Measurements from ENCODE around the gene VANGL2.

Gene VANGL2

GRCh38 chr1:160406131-160406968 is 6.0 kb downstream of the VANGL2 start:
- DNase-seq = no peak

DNA sequence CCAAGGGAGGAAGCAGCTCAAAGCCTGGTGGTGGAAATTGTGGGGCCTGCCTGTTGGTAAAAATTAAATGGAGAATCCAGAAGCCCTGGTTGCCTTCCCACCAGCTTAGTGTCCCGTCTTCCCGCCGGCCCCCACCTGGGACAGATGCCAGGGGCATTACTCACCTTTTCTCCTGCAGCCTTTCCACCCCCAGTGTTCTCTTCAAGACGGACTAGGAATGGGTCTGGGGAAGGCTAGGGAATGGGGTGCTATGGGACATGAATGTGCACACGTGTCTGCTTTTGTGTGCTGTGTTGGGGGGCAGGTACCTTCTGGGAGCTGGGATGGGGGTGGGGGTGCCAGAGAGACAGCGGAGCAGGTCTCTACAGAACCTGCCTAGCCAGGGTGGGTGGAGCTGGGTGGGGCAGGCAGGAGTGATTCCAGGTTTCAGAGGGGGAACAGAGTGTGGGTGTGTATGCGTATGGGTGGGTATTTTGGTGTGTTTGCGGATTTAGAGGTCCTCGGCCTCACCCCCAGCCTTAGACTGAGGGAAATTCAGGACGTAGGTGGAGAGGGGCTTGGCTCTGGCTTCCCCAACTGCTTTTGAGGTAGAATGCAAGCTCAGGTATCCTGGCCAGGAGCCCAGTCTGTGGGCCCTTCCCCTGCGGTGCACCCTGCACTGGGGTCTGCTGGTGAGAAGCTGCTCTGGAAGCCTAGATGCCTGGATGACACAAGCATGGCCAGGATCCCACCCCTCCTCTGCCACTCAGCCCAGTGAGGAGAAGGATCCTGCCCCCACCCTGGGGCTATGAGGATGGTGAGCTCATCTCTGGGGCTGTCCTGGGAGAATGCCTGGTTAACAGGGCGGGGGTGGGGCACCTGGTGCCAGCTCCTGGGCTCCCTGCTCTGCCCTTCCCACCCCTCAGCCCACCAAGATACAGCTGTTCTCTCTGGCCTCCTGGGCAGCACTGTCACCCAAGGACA is 7.8 kb downstream of the VANGL2 start:
- no peak for DNase-seq

DNA sequence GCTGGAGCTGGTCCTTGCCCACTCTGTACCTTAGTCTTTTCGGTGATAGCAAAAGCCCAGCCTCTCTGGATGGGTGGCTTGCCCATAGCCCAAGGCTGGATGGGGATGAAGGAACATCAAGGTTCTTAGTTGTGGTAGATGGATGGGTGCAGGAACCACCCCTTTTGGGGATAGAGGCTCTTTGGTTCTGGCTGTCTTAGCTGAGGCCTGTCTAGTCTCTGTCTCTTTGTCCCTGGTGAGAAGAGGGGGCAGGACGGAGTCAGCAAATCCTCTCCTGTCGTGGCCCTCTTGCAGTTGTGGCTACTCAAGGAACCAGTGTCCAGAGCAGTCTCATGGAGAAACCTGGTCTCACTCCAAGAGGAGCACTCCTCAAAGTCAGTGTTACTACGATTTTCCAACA is 8.5 kb downstream of the VANGL2 start:
- DNase-seq = no peak

DNA sequence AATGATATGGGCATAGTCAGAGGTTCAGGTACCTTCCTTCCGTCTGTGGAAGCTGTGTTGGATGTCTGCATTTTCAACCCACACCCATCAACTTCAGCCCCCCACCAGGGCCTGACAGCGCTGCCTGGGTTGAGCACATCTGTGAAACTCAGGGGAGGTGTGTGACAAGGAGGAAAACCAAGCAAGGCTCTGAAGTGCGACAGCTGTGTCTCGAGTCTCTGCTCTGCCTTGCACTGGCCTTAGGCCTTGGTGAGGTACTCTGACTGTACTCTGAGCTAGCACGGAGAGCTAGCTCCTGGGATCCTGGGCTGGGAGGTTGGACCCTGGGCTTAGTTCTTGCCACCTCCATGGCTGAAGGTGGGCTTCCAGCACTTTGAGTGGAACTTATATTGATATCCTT is 9.1 kb downstream of the VANGL2 start:
- no peak for DNase-seq

GRCh38 chr1:160410406-160411005 is 10.1 kb downstream of the VANGL2 start:
- DNase-seq = peak; percentile 85

- DNase-seq = peak; percentile 51
Observed at GRCh38 chr1:160411271-160412027, 11.1 kb downstream of the VANGL2 start.

- no peak for DNase-seq
Observed at GRCh38 chr1:160412028-160412362, 11.6 kb downstream of the VANGL2 start.

DNA sequence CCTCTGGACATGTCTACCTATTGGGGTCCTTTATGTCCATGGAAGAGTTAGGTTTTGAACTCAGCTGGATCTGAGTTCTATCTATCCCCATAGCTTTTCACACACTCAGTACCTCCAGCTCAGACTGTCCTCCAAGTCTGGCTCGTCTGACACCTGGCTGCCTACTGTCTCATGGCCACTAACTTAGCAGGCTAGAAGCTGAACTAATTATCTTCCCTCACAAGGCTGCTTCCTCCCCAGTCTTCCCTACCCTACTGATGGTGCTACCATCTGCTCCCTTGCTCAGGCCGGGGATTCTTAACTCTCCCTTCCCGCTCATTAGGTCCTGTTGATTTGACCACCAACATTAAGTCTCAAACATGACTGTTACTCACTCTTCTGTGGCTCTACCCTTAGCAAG is 13.4 kb downstream of the VANGL2 start:
- DNase-seq = no peak

DNA sequence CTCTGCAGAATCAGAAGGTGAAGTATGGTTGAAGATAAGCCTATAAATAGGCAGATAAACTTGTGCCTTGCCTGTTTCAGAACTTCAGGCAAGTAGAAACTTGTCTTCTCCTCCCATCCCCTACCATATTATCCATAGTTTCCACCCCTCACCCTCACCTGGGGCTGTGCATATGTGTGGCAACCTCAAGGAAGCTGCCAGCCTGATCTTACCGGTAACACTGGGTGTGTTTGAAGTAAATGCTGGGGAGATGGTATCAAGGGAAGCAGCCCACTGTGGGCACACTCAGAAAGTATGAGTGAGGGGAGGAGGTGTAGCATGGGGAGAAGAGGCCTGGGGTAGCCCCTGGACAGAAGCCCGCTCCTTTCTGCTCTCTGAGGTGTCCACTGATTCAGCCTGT is 14.5 kb downstream of the VANGL2 start:
- no peak for DNase-seq

DNA sequence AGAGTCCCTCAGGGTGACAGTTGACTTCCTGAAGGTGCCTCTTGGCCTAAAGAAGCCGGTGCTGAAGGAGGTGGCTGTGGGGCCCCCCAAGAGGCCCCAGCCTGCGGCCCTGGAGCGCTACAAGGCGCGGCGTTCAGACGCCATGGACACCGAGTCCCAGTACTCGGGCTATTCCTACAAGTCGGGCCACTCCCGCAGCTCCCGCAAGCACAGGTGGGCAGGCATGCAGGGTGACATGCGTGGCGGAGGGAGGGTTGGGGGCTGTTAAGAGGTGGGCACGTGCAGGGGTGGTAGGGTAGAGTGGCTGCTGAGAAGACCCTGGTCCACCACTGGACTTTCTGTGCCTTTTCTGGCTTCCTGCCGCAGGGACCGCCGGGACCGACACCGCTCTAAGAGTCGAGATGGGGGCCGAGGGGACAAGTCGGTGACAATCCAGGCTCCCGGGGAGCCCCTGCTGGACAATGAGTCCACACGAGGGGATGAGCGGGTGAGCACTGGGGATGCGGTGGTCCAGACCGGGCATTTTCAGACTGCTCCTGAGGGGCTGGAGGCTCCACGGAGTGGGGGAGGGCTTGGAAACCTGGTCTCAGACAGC is 15.4 kb downstream of the VANGL2 start:
- DNase-seq = no peak

DNA sequence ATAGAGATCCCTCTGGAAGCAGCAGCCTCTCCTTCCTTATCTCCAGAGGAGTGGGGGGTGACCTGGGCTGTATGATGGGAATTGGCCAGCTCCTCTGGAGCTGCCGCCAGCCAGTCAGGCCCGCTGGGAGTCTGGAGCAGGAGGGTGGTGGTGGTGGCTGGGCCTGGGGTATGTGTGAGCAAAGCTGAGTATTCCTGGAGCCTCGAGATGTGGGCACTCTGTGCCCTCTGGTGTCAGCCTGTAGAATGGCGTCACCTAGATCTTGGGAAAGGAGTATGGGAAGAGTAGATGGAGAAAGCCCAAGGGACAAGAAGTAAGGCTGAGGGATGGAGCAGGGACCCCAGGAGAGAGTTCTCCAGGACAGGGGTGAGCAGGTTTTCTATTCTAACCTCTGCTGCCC is 16.0 kb downstream of the VANGL2 start:
- peak; percentile 63 for DNase-seq

- no peak for DNase-seq
Observed at GRCh38 chr1:160418483-160418882, 18.1 kb downstream of the VANGL2 start.

- no peak for DNase-seq
Observed at GRCh38 chr1:160419150-160419837, 18.9 kb downstream of the VANGL2 start.

GRCh38 chr1:160419838-160420169 is 19.4 kb downstream of the VANGL2 start:
- DNase-seq = no peak

DNA sequence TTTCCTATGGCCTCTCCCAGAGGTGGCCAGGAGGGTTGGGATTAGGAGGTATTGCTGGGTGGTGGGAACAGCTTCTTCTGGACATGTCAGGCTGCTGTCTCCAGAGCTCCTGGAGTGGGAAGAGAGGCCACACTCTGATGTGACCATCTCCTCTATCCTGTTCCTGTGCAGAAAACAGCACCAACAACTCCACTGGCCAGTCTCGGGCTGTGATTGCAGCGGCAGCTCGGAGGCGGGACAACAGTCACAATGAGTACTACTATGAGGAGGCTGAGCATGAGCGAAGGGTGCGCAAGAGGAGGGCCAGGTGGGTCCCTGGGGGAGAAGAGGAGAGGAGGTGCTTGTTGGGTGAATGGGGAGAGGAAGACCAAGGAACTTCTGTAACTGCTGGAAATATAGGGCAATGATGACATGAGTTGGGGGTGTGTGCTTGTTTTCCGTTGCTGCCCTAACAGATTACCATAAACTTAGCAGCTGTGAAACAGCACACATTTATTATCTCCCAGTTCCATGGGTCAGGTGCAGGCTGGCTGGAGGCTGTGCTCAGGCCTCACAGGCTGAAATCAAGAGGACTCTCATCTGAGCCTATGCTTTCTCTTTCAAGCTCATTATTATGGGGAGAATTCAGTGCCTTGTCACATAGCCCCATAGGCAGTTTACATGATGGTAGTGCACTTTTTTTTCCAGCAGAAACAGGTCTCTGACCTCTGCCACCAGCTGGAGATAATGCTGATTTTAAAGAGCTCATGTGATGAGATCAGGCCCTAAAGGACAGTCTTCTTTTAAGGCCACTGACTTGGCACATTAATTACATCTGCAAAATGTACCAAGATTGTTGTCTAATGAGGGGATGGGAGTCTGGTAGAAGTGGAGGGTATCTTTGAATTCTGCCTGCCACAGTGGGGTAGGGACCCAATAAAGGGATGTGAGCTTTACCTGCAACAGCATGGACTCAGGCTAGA is 20.8 kb downstream of the VANGL2 start:
- DNase-seq = no peak

DNA sequence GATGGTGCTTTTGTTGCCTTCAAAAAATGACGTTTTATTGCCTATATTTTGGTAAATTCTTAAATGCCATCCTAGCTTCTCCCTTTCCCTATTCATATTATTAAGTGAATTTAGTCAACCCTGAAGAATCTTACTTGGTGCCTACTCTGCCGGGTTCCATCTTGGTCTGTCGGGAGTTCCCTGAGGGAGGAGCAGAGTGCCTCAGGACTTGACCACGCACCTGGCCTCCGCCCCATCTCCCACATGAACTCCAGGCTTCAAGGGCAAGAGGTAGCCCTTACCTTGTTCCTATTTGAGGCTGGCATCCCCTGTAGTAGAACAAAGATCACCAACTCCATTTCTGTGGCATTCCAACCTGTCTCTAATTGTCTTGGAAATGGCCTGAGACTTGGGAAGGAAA is 21.5 kb downstream of the VANGL2 start:
- no peak for DNase-seq

DNA sequence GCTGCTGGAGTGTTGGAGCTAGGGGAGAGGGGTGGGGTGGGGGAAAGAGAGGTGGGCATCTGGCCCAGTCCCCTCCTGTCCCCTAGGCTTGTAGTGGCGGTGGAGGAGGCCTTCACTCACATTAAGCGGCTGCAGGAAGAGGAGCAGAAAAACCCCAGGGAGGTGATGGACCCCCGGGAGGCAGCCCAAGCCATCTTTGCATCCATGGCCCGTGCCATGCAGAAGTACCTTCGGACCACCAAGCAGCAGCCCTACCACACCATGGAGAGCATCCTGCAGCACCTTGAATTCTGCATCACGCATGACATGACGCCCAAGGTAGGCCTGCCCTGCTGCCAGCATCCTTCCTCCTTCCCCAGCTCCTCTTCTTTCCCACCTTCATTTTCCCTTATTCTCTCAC is 23.6 kb downstream of the VANGL2 start:
- no peak for DNase-seq

- DNase-seq = no peak
Observed at GRCh38 chr1:160425847-160426246, 25.5 kb downstream of the VANGL2 start.

- DNase-seq = no peak
Observed at GRCh38 chr1:160427625-160428024, 27.3 kb downstream of the VANGL2 start.

- DNase-seq = no peak
Observed at GRCh38 chr1:160428053-160428452, 27.7 kb downstream of the VANGL2 start.

DNA sequence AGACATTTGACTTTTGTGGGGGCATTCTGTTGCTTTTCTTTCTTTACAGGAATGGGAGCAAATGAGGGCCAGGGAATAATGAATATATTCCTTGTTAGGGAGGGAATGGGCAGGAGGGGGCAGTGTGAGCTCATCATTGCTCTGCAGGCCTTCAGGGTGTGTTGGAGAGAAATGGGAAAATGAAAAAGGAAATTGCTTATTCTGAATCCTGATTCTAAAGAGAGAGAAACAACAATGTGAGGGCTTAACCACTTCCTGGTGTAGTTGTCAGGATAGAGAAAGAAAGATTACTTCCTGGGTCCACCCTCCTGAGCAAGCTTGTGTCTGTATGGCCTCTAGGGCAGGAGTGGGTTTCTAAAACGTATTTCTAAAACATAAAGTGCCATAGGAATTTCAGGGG is 28.3 kb downstream of the VANGL2 start:
- DNase-seq = peak; percentile 5
